Fibroblast of skin of scalp (primary cell): Measurements from ENCODE around the gene HOXD11.

Experiments used
- DNase-seq: peaks from one replicate; pipeline ENCODE4 v3.0.0-alpha.2; 2013

Gene HOXD11

GRCh38 chr2:176136374-176137251, 29.5 kb downstream of the HOXD11 start:
- DNase-seq: peak; percentile 56

GRCh38 chr2:176137252-176137580, 30.1 kb downstream of the HOXD11 start:
- DNase-seq: no peak

- peak; percentile 36 for DNase-seq
Measured at GRCh38 chr2:176137906-176138305, 30.8 kb downstream of the HOXD11 start.

- peak; percentile 33 for DNase-seq
Measured at GRCh38 chr2:176138526-176138922, 31.4 kb downstream of the HOXD11 start.

- DNase-seq: peak; percentile 53
Measured at GRCh38 chr2:176138923-176139660, 32.0 kb downstream of the HOXD11 start.

- DNase-seq: peak; percentile 82
Measured at GRCh38 chr2:176139661-176140512, 32.8 kb downstream of the HOXD11 start.

GRCh38 chr2:176140513-176141317, 33.6 kb downstream of the HOXD11 start:
- DNase-seq: peak; percentile 87

- DNase-seq: no peak
Measured at GRCh38 chr2:176142281-176142680, 35.2 kb downstream of the HOXD11 start.

- DNase-seq: no peak
Measured at GRCh38 chr2:176145085-176145969, 38.2 kb downstream of the HOXD11 start.

- no peak for DNase-seq
Measured at GRCh38 chr2:176146101-176146500, 39.0 kb downstream of the HOXD11 start.

- no peak for DNase-seq
Measured at GRCh38 chr2:176146645-176147044, 39.6 kb downstream of the HOXD11 start.

GRCh38 chr2:176147210-176147799, 40.2 kb downstream of the HOXD11 start:
- no peak for DNase-seq

- no peak for DNase-seq
Measured at GRCh38 chr2:176147800-176148496, 40.9 kb downstream of the HOXD11 start.

GRCh38 chr2:176148751-176149421, 41.8 kb downstream of the HOXD11 start:
- DNase-seq: no peak

GRCh38 chr2:176149481-176149938, 42.4 kb downstream of the HOXD11 start:
- DNase-seq: no peak

GRCh38 chr2:176149939-176150583, 43.0 kb downstream of the HOXD11 start:
- no peak for DNase-seq

GRCh38 chr2:176150584-176151441, 43.7 kb downstream of the HOXD11 start:
- DNase-seq: no peak
